ENCODE data around the gene STYK1. TPM values are rescaled to one million over a fixed set of nuclear protein-coding genes. Genes with fewer than 3 reads are reported as not detected.

The STYK1 gene
- total and polyA plus RNA-seq, 9 of the 15 experiments (the other 6 are each of a cell fraction or from before 2014, with no cell fraction given) = 0.31 to 1.8 (median 0.64) TPM

DNA sequence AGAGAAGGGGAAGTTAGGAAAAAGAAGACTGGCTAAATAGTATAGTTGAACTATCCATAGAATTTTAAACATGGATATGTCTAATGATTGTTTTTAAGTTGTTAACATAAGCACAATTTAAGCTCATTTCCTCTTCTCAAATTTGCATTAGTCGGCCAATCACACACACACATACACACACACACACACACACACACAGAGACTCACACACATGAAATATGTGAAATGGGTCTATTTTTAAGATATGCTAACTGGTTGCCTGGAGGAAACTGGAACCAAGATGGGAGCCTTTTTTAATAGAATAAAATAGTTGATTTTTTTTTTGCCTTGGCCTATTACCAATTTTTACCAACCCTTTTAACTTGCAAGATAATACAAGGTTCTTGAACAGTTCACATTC lies 24.0 kb upstream of the STYK1 start:
- no peaks in the 10 kb centered on the region for H4K20me1 ChIP-seq (replicated peaks; ENCODE audit: control insufficient read depth, insufficient read depth, low read length)
- H3K36me3 ChIP-seq (ENCODE audit: control insufficient read depth, insufficient read depth, low read length) = peaks cover 58% of the 10 kb centered on the region
- in situ Hi-C loops (cut with MboI) (no loop called here), intact Hi-C loops (cut with micrococcal nuclease) (no loop called here)
- H3K79me2 ChIP-seq (ENCODE audit: control insufficient read depth, insufficient read depth, low read length) = no peaks in the 10 kb centered on the region
- no peak overlapping the region for H3K27ac ChIP-seq (ENCODE audit: extremely low read depth, low read depth, low read length)
- BruUV-seq (replicated peaks) = no TSS peak
- H3K9me3 ChIP-seq (replicated peaks; ENCODE audit: control insufficient read depth, insufficient read depth, low read depth, low read length) = no peaks in the 10 kb centered on the region
- 100% methylated on average over 1 of the region's 1 CpG for WGBS (ENCODE audit: insufficient coverage, low coverage, missing lambda C conversion rate)
- CTCF ChIA-PET (ENCODE audit: low intra/inter-chr PET ratio) = no interaction called here
- TF ChIP-seq RB1 (IDR thresholded peaks at IDR 0.05; ENCODE audit: low read depth) = no peak
- TF ChIP-seq POU5F1 (IDR thresholded peaks at IDR 0.05; ENCODE audit: borderline replicate concordance, low read depth, low read length, partially characterized antibody) = no peak
- no peak for TF ChIP-seq JUN (IDR thresholded peaks at IDR 0.05; ENCODE audit: borderline replicate concordance, low read depth, low read length)
- TF ChIP-seq JUN (CRISPR knock-in tag; IDR thresholded peaks at IDR 0.05; ENCODE audit: borderline replicate concordance) = no peak
- no peak for TF ChIP-seq SRSF1 (IDR thresholded peaks at IDR 0.05; ENCODE audit: low read depth, low read length)
- no peak for TF ChIP-seq HMG20A (CRISPR knock-in tag; conservative IDR thresholded peaks at IDR 0.05)
- no peak for TF ChIP-seq ZFPM2 (CRISPR knock-in tag; IDR thresholded peaks at IDR 0.05)
- no peak for TF ChIP-seq CEBPG (CRISPR knock-in tag; IDR thresholded peaks at IDR 0.05)
- no peak for TF ChIP-seq CEBPG (tag; conservative IDR thresholded peaks at IDR 0.05 in 1 of 2, IDR thresholded peaks at IDR 0.05 in 1 of 2)
- TF ChIP-seq, protein P1, sequence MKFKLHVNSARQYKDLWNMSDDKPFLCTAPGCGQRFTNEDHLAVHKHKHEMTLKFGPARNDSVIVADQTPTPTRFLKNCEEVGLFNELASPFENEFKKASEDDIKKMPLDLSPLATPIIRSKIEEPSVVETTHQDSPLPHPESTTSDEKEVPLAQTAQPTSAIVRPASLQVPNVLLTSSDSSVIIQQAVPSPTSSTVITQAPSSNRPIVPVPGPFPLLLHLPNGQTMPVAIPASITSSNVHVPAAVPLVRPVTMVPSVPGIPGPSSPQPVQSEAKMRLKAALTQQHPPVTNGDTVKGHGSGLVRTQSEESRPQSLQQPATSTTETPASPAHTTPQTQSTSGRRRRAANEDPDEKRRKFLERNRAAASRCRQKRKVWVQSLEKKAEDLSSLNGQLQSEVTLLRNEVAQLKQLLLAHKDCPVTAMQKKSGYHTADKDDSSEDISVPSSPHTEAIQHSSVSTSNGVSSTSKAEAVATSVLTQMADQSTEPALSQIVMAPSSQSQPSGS (CRISPR knock-in tag; IDR thresholded peaks at IDR 0.05) = no peak
- POLR2A ChIA-PET = interaction anchor here (0.6 kb wide), 1 partner anchor 1816 kb away, joined by 3 read pairs; no protein-coding TSS in a partner anchor
- DNase-seq (ENCODE audit: extremely low read depth in 1 of 4, low spot score in 3 of 4) = no peak
- no peaks in the 10 kb centered on the region for H3K4me1 ChIP-seq (replicated peaks in 1 of 2; ENCODE audit: control insufficient read depth in 2 of 2, insufficient read depth in 2 of 2, low read length in 2 of 2)
- H3K27me3 ChIP-seq (ENCODE audit: control insufficient read depth in 2 of 2, insufficient read depth in 2 of 2, low read length in 2 of 2) = no peaks in the 10 kb centered on the region
- ATAC-seq = no peak
- H3K4me2 ChIP-seq (ENCODE audit: insufficient read depth, low read length) = no peak overlapping the region
- H3K4me3 ChIP-seq = no peak overlapping the region
- FAIRE-seq = no peak
- H3K9me1 ChIP-seq (ENCODE audit: control insufficient read depth, insufficient read depth, low read length) = no peaks in the 10 kb centered on the region
- H2AFZ ChIP-seq (ENCODE audit: low read depth, low read length) = no peak overlapping the region
- no peak overlapping the region for H3K9ac ChIP-seq (ENCODE audit: insufficient read depth in 1 of 2, low read depth in 2 of 2, low read length in 2 of 2)

Measured in K562 (cell line).